T-helper 22 cell (primary cell): ENCODE measurements around the gene LRBA.
"Not testable (repeated sequence)": the region's sequence is repeated elsewhere in the genome, so short reads cannot be mapped to it uniquely, and the experiment has no call there.

Experiments used
- DNase-seq: peaks from one replicate; pipeline ENCODE4 v3.0.0-alpha.2; 2020; ENCODE audit warnings: low read depth

The LRBA gene

GRCh38 chr4:150973626-150974251, 41.3 kb downstream of the LRBA start:
- DNase-seq, result no peak

- DNase-seq, result no peak
Measured at GRCh38 chr4:150972592-150972991, 42.5 kb downstream of the LRBA start.

- no peak for DNase-seq
Measured at GRCh38 chr4:150971901-150972300, 43.2 kb downstream of the LRBA start.

GRCh38 chr4:150970685-150971151, 44.4 kb downstream of the LRBA start:
- DNase-seq, result no peak

- no peak for DNase-seq
Measured at GRCh38 chr4:150964754-150965153, 50.3 kb downstream of the LRBA start.

GRCh38 chr4:150963602-150964345, 51.3 kb downstream of the LRBA start:
- not testable (repeated sequence) for DNase-seq

- DNase-seq, result no peak
Measured at GRCh38 chr4:150962245-150962644, 52.8 kb downstream of the LRBA start.

GRCh38 chr4:150961566-150961965, 53.5 kb downstream of the LRBA start:
- DNase-seq, result no peak

GRCh38 chr4:150960818-150961217, 54.3 kb downstream of the LRBA start:
- no peak for DNase-seq

- DNase-seq, result no peak
Measured at GRCh38 chr4:150960079-150960478, 55.0 kb downstream of the LRBA start.

GRCh38 chr4:150957981-150958380, 57.1 kb downstream of the LRBA start:
- not testable (repeated sequence) for DNase-seq

- DNase-seq, result not testable (repeated sequence)
Measured at GRCh38 chr4:150957095-150957494, 58.0 kb downstream of the LRBA start.

- DNase-seq, result not testable (repeated sequence)
Measured at GRCh38 chr4:150953916-150954315, 61.2 kb downstream of the LRBA start.

- no peak for DNase-seq
Measured at GRCh38 chr4:150952167-150952845, 62.8 kb downstream of the LRBA start.

GRCh38 chr4:150950657-150951288, 64.3 kb downstream of the LRBA start:
- no peak for DNase-seq

GRCh38 chr4:150949943-150950342, 65.1 kb downstream of the LRBA start:
- no peak for DNase-seq

- no peak for DNase-seq
Measured at GRCh38 chr4:150949342-150949741, 65.7 kb downstream of the LRBA start.

GRCh38 chr4:150948710-150949109, 66.4 kb downstream of the LRBA start:
- DNase-seq, result no peak

GRCh38 chr4:150948074-150948473, 67.0 kb downstream of the LRBA start:
- DNase-seq, result no peak

- no peak for DNase-seq
Measured at GRCh38 chr4:150944660-150945059, 70.4 kb downstream of the LRBA start.

GRCh38 chr4:150943818-150944217, 71.3 kb downstream of the LRBA start:
- DNase-seq, result no peak

- no peak for DNase-seq
Measured at GRCh38 chr4:150943126-150943525, 72.0 kb downstream of the LRBA start.

- no peak for DNase-seq
Measured at GRCh38 chr4:150942539-150942938, 72.5 kb downstream of the LRBA start.
